ENCODE data around the gene SLC16A13. TPM values are rescaled to one million over a fixed set of nuclear protein-coding genes. Genes with fewer than 3 reads are reported as not detected.
A peak's percentile ranks its signal among the peaks of the same experiment; 100 is the strongest.

SLC16A13 gene
- total RNA-seq, 4 donors from 2014 or later, result 2.7 to 5.6 (median 3.6) TPM

DNA sequence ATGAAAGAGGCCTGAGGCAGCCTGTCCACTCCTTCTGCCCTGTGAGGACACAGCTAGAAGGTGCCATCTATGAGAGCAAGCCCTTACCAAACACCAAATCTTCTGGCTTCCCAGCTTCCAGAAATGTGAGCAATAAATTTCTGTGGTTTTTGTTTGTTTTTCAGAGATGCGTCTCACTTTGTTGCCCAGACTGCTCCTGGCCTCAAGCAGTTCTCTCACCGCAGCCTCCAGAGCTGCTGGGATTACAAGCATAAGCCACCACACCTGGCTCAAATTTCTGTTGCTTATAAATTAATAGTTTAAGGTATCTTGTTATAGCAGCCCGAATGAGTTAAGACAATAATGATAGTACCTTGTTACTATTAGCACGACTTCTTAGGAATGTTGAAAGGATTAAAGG lies 20.6 kb downstream of the SLC16A13 start:
- TF ChIP-seq, protein P1, sequence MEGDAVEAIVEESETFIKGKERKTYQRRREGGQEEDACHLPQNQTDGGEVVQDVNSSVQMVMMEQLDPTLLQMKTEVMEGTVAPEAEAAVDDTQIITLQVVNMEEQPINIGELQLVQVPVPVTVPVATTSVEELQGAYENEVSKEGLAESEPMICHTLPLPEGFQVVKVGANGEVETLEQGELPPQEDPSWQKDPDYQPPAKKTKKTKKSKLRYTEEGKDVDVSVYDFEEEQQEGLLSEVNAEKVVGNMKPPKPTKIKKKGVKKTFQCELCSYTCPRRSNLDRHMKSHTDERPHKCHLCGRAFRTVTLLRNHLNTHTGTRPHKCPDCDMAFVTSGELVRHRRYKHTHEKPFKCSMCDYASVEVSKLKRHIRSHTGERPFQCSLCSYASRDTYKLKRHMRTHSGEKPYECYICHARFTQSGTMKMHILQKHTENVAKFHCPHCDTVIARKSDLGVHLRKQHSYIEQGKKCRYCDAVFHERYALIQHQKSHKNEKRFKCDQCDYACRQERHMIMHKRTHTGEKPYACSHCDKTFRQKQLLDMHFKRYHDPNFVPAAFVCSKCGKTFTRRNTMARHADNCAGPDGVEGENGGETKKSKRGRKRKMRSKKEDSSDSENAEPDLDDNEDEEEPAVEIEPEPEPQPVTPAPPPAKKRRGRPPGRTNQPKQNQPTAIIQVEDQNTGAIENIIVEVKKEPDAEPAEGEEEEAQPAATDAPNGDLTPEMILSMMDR (IDR thresholded peaks at IDR 0.05), result no peak
- TF ChIP-seq POLR2A (IDR thresholded peaks at IDR 0.05), result no peak
- Histone ChIP-seq H3K4me1 (peaks cover 0 to 34% (median 7%) of the 10 kb centered on the region in 3 donors), H3K27me3 (no peaks in the 10 kb centered on the region), H3K27ac (no peak overlapping the region), H3K4me3 (no peak overlapping the region), H3K9me3 (no peaks in the 10 kb centered on the region), H3K36me3 (no peaks in the 10 kb centered on the region)
- intact Hi-C loops (cut with DNase I), result no loop called here
- DNase-seq, result no peak
- WGBS, 2 donors, result 34 to 48% methylated on average over 4 of the region's 4 CpGs

DNA sequence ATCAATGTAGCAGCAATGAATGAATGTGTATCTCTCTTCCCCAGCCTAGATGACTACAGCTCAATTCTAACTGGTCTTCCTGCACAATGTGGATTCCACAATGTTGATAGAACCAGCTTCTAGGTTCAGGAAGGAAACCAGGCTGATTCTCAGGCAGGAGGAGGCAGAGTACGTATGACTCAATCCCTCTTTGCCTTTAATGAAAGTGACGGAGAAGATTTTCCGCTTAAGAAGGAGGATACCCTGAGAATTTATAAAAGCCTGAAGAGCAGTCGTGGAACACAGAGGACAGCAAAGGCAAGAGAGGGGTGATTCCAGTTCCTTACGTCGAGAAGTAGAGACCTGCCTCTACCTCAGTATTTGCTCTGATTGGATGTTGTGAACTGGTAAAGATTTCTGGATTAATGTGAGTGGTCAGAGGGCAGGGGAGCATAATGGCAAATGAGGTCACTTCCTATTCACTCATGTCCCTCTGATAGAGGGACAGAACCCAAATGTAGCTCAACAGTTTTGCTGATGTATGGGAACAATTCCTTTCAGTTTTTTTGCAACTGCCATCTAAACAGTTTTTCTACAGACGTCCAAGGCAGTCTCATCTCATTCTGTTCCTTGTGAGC lies 23.1 kb downstream of the SLC16A13 start:
- DNase-seq, result no peak
- no peaks in the 10 kb centered on the region for H3K9me3 ChIP-seq
- H3K4me1 ChIP-seq, result peaks cover 0 to 39% (median 7%) of the 10 kb centered on the region in 3 donors
- 40 to 41% methylated on average over 7 of the region's 7 CpGs for WGBS, 2 donors
- intact Hi-C loops (cut with DNase I), result no loop called here
- peak overlapping the region; percentile 53 to 84 (median 65) for H3K27ac ChIP-seq
- no peak overlapping the region for H3K4me3 ChIP-seq
- no peaks in the 10 kb centered on the region for H3K27me3 ChIP-seq
- H3K36me3 ChIP-seq, result no peaks in the 10 kb centered on the region
- TF ChIP-seq POLR2A (IDR thresholded peaks at IDR 0.05), result no peak
- TF ChIP-seq, protein P1 (IDR thresholded peaks at IDR 0.05), result no peak

DNA sequence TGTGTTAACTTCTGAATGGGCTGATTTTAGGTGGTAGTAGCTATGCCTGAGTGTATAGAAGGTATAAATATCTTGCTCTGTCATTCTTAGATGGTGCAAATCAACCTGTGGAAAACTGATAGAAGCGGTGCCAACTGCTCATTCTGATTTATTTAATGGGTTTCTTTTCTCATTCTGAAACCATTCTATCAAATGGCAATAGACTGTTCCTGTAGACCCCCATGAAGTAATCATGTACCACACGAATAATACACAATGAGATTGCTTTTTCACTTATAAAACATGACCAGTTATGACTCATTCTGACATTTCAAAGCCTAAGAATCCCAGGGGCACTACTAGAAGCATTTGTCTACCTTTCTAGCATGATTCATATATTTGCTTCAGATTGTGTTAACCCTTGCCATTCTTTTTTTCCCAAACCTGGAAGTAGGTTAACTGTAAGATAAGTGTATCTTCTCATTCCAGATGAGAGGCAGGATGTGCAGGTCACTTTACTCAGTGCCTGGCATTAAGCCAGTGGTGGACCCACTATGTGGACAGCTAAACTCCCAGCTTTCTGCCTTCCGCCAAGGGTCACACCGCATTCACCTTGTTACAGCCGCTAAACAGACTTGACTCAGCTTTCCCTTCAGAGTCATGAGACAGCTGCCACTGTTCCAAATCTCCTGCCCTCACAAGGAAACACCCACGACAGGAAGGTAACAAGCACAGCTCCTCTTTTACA lies 24.5 kb downstream of the SLC16A13 start:
- no peak for DNase-seq
- Histone ChIP-seq H3K27ac (peak overlapping the region; percentile 59 to 86 (median 80)), H3K4me1 (peaks cover 0 to 39% (median 7%) of the 10 kb centered on the region in 3 donors), H3K9me3 (no peaks in the 10 kb centered on the region), H3K36me3 (no peaks in the 10 kb centered on the region), H3K27me3 (no peaks in the 10 kb centered on the region), H3K4me3 (peak overlapping the region in 1 of 4 donors; percentile 19)
- TF ChIP-seq POLR2A (IDR thresholded peaks at IDR 0.05), result no peak
- TF ChIP-seq, protein P1 (IDR thresholded peaks at IDR 0.05), result no peak
- intact Hi-C loops (cut with DNase I), result no loop called here
- WGBS, 2 donors, result 3 to 31% methylated on average over 6 of the region's 6 CpGs

DNA sequence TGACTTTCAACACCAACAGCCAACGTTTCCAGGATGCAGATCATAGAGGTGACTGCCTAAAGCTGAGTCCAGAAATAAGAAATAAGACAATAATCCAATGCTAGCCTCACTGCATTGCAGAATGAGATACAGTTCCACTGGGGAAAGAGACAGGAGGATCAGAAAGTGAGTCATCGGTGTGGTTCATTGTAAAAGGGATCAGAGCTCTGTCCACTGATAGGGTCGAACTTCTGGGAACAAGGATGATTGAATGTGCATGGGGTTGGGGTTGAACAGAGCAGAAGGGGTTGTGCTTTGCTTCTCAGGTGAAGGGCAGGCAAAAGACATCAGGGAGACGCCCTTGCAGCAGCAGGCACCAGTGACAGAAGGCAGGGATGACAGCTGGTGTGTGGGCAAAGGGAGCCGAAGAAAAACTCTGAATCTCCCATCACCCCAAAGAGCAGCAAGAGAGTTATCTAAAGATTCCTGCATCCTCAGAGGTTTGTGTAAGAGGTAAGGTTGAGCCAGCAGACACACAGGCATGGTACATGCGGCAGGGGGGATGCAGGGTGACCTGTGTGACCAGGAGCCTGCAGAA lies 27.8 kb downstream of the SLC16A13 start:
- DNase-seq, result no peak
- TF ChIP-seq POLR2A (IDR thresholded peaks at IDR 0.05), result no peak
- TF ChIP-seq, protein P1 (IDR thresholded peaks at IDR 0.05), result no peak
- intact Hi-C loops (cut with DNase I), result no loop called here
- Histone ChIP-seq H3K9me3 (peaks cover 0 to 11% (median 9%) of the 10 kb centered on the region in 3 donors), H3K36me3 (no peaks in the 10 kb centered on the region), H3K4me3 (no peak overlapping the region), H3K27ac (no peak overlapping the region), H3K4me1 (peaks cover 0 to 35% (median 7%) of the 10 kb centered on the region in 3 donors), H3K27me3 (no peaks in the 10 kb centered on the region)
- 51 to 65% methylated on average over 6 of the region's 6 CpGs for WGBS, 2 donors

DNA sequence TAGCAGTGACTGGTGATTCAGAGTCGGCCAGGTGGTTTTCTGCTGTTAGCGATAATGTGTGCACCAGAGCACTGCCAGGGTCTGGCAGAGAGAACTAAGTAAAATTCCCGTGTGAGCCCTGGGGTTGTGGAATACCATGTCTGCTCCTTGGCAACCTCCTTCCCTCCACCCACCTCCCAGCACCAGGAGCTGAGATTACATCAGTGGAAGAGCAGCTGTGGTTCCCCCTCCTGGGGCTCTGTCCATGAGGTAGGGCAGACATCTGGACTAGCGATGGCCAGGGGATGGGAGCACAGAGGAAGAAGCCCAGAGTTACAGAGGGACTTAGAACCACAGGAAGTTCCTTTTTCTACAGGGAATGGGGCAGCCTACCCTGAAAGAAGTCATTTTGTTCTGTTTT lies 28.4 kb downstream of the SLC16A13 start:
- Histone ChIP-seq H3K4me3 (no peak overlapping the region), H3K27me3 (no peaks in the 10 kb centered on the region), H3K36me3 (no peaks in the 10 kb centered on the region), H3K4me1 (peaks cover 0 to 29% (median 3%) of the 10 kb centered on the region in 3 donors), H3K27ac (no peak overlapping the region), H3K9me3 (peaks cover 0 to 14% (median 9%) of the 10 kb centered on the region in 3 donors)
- intact Hi-C loops (cut with DNase I), result no loop called here
- no peak for DNase-seq
- TF ChIP-seq, protein P1 (IDR thresholded peaks at IDR 0.05), result no peak
- TF ChIP-seq POLR2A (IDR thresholded peaks at IDR 0.05), result no peak
- WGBS, 2 donors, result 33 to 36% methylated on average over 3 of the region's 4 CpGs
